Adipocyte (in vitro differentiated cells): ENCODE measurements around the gene RSAD1.
"Not testable (repeated sequence)": the region's sequence is repeated elsewhere in the genome, so short reads cannot be mapped to it uniquely, and the experiment has no call there.

Experiments used
- DNase-seq: peaks from one replicate; pipeline ENCODE4 v3.0.0-alpha.2; 2015; ENCODE audit warnings: low read depth
- H3K27me3 ChIP-seq: replicated peaks from 2 replicates; pipeline ENCODE4 v1.7.0; 2013; ENCODE audit warnings: mild to moderate bottlenecking, low read length, moderate library complexity; ENCODE audit not compliant: control insufficient read depth, insufficient read depth
- H3K36me3 ChIP-seq: 2 replicates; pipeline ENCODE4 v1.7.0; 2013; ENCODE audit warnings: low read length, mild to moderate bottlenecking, moderate library complexity; ENCODE audit not compliant: control insufficient read depth, insufficient read depth, severe bottlenecking
- H3K4me1 ChIP-seq: 2 replicates; pipeline ENCODE4 v1.7.0; 2013; ENCODE audit warnings: mild to moderate bottlenecking, low read length, moderate library complexity; ENCODE audit not compliant: control insufficient read depth, insufficient read depth
- H3K4me3 ChIP-seq: 2 replicates; pipeline ENCODE4 v1.7.0; 2013; ENCODE audit warnings: mild to moderate bottlenecking, low read length, moderate library complexity
- H3K9ac ChIP-seq: 2 replicates; pipeline ENCODE4 v1.7.0; 2013; ENCODE audit warnings: mild to moderate bottlenecking, low read length, moderate library complexity
- H3K9me3 ChIP-seq: 2 replicates; pipeline ENCODE4 v1.7.0; 2013; ENCODE audit warnings: mild to moderate bottlenecking, low read length, moderate library complexity; ENCODE audit not compliant: control insufficient read depth

RSAD1 gene

DNA sequence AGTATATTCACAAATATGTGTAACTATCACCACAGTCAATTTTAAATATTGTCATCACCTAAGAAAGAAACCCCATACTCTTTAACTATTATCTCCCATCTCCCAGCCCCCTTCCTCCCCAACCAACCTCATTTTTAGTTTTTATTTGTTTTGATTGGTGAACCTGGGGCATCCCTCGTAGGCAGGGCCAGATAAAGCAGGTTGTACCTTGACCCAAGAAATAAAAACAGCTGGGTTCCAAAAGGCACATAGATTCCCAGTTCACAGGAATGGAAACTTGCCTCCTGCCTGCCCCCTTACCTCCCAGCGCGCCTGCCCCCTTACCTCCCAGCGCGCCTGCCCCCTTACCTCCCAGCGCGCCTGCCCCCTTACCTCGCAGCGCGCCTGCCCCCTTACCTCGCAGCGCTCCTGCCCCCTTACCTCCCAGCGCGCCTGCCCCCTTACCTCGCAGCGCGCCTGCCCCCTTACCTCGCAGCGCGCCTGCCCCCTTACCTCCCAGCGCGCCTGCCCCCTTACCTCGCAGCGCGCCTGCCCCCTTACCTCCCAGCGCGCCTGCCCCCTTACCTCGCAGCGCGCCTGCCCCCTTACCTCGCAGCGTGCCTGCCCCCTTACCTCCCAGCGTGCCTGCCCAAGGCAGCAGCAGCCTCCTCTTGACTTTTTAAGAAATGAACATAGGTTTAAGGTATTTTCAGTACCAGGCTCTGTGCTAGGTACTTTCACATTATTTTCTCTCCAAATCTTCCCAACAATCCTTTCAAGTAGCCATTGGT is 2.7 kb upstream of the RSAD1 start:
- not testable (repeated sequence) for H3K9ac ChIP-seq, H3K9me3 ChIP-seq, DNase-seq, H3K4me3 ChIP-seq, H3K27me3 ChIP-seq
- Histone ChIP-seq H3K36me3 (peaks cover 44% of the 10 kb centered on the region), H3K4me1 (peaks cover 20% of the 10 kb centered on the region)

GRCh38 chr17:50476545-50477315 is 1.9 kb upstream of the RSAD1 start:
- Histone ChIP-seq H3K9me3 (no peaks in the 10 kb centered on the region), H3K36me3 (peaks cover 36% of the 10 kb centered on the region), H3K4me3 (no peak overlapping the region), H3K9ac (no peak overlapping the region), H3K4me1 (peaks cover 22% of the 10 kb centered on the region), H3K27me3 (no peaks in the 10 kb centered on the region)
- DNase-seq, result no peak

DNA sequence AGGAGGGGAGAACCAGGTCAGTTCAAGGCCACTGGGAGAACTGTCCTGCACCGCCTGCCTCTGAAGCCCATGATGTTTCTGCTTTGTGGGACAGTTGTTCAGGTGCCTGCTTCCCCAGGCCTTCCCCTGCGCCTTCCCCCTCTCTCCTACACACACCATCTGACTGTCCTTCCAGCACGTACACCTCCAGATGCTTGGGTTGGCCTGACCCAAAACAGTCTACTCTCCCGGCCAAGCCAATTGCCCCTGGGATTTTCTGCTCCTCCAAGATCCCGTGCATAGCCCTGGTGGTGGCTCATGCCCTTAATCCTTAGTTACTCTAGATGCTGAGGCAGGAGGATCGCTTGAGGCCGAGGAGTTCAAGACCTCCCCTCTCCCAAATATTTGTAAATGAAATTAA is 684 bp upstream of the RSAD1 start:
- peaks cover 31% of the 10 kb centered on the region for H3K36me3 ChIP-seq
- peak overlapping the region; percentile 90 for H3K4me3 ChIP-seq
- no peak for DNase-seq

GRCh38 chr17:50479522-50480141 is 972 bp downstream of the RSAD1 start:
- no peaks in the 10 kb centered on the region for H3K9me3 ChIP-seq
- peak; percentile 79 for DNase-seq
- peak overlapping the region; percentile 87 for H3K9ac ChIP-seq
- H3K4me3 ChIP-seq, result peak overlapping the region; percentile 90
- peaks cover 48% of the 10 kb centered on the region for H3K4me1 ChIP-seq
- H3K36me3 ChIP-seq, result peaks cover 28% of the 10 kb centered on the region
- no peaks in the 10 kb centered on the region for H3K27me3 ChIP-seq

More for the DNA sequence above, 684 bp upstream of the RSAD1 start:
- H3K4me1 ChIP-seq, result peaks cover 32% of the 10 kb centered on the region
- peak overlapping the region; percentile 87 for H3K9ac ChIP-seq
- no peaks in the 10 kb centered on the region for H3K9me3 ChIP-seq
- H3K27me3 ChIP-seq, result no peaks in the 10 kb centered on the region

DNA sequence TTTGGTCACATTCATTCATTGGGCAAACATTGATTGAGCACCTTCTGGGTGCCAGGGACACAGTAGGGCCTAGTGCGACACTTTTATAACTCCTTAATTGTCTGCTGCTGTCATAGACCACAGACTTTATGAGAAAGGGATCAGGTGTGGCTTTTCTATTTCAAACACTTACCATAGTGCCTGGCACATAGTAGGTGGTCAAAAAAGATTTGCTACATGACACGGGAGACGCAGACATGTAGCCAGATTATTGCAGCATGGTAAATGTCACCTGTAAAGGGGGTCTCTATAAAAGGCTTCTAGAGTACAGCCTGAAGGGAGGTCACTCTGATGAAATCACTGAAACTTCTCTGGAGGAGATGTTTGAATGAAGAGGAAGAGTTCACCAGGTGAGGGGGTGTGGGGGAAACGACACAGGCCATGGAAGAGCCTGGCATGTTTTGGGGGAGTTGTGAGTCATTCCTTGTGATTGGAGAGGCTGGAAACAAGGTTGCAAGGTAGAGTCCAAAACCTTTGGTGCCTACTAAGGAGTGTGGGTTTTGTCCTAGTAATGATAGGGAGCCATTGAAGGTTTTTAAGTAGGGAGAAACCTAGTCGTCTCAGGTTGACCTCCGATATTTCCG is 1.6 kb downstream of the RSAD1 start:
- H3K4me3 ChIP-seq, result no peak overlapping the region
- no peak for DNase-seq

DNA sequence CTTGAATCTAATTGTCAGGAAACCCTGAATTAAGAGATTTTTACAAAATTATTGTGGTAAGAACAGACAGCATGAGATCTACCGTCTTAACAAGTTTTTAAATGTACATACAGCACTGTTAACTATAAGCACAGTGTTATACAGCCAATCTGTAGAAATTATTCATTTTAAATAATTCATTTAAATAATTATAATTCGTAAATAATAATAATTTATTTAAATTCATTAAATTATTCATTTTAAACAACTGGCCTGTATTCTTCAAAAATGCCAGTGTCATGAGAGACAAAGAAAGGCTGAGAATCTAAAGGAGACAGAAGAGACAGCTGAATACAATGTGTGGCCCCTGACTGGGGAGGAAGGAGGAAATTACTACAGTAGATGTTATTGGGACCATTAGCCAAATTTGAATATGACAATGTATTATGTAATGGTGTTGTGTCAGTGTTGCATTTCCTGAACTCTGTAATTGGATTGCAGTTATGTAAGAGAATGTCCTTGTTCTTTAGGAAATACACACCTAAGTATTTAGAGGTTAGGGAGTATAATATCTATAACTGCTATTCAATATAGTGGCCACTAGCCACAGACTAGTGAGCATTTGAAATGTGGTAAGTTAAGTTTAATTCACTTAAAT is 2.3 kb downstream of the RSAD1 start:
- Histone ChIP-seq H3K4me1 (peaks cover 52% of the 10 kb centered on the region), H3K9ac (no peak overlapping the region), H3K36me3 (peaks cover 31% of the 10 kb centered on the region), H3K4me3 (no peak overlapping the region), H3K27me3 (no peaks in the 10 kb centered on the region), H3K9me3 (no peaks in the 10 kb centered on the region)
- no peak for DNase-seq

More for the DNA sequence above, 1.6 kb downstream of the RSAD1 start:
- peak overlapping the region; percentile 18 for H3K9ac ChIP-seq
- peaks cover 28% of the 10 kb centered on the region for H3K36me3 ChIP-seq
- H3K9me3 ChIP-seq, result no peaks in the 10 kb centered on the region
- H3K27me3 ChIP-seq, result no peaks in the 10 kb centered on the region
- peaks cover 52% of the 10 kb centered on the region for H3K4me1 ChIP-seq

DNA sequence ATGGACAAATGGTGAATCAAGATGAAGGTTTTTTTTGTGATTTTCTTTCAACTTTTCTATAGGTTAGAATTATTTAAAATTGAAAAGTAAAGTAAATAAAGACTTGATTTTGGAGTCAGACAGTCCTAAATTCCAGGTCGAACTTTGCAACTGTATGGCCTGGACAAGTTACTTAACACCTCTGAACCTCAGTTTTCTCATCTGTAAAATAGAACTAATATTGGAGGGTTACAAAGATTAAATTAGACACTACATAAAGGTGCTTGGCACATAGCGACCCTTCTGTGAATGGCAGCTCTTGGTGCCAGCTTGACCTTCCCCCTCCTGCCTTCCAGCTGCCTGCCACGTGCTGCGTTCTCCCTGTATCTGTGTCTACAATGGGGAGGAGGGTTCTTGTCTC is 3.0 kb downstream of the RSAD1 start:
- Histone ChIP-seq H3K9ac (peak overlapping the region; percentile 36), H3K9me3 (no peaks in the 10 kb centered on the region), H3K4me1 (peaks cover 52% of the 10 kb centered on the region), H3K27me3 (no peaks in the 10 kb centered on the region), H3K36me3 (peaks cover 35% of the 10 kb centered on the region), H3K4me3 (no peak overlapping the region)
- no peak for DNase-seq

DNA sequence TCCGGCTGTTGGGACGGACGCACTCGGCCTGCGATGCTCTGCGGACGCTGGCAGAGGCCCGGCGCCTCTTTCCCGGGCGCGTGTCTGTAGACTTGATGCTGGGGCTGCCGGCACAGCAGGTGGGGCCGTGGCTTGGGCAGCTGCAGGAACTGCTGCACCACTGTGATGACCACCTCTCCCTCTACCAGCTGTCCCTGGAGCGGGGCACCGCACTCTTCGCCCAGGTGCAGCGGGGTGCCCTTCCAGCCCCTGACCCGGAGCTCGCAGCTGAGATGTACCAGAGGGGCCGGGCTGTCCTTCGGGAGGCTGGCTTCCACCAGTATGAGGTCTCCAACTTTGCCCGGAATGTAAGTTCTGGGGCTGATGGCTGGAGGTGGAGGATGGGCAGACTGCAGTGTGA is 3.5 kb downstream of the RSAD1 start:
- no peak overlapping the region for H3K4me3 ChIP-seq
- H3K9me3 ChIP-seq, result no peaks in the 10 kb centered on the region
- DNase-seq, result no peak
- H3K4me1 ChIP-seq, result peaks cover 52% of the 10 kb centered on the region
- H3K27me3 ChIP-seq, result no peaks in the 10 kb centered on the region
- H3K9ac ChIP-seq, result peak overlapping the region; percentile 36
- peaks cover 39% of the 10 kb centered on the region for H3K36me3 ChIP-seq

GRCh38 chr17:50482516-50482915 is 3.9 kb downstream of the RSAD1 start:
- Histone ChIP-seq H3K9me3 (no peaks in the 10 kb centered on the region), H3K36me3 (peaks cover 43% of the 10 kb centered on the region), H3K4me1 (peaks cover 50% of the 10 kb centered on the region), H3K9ac (peak overlapping the region; percentile 57), H3K4me3 (peak overlapping the region; percentile 35), H3K27me3 (no peaks in the 10 kb centered on the region)
- peak; percentile 97 for DNase-seq

GRCh38 chr17:50483266-50483665 is 4.6 kb downstream of the RSAD1 start:
- Histone ChIP-seq H3K4me1 (peaks cover 42% of the 10 kb centered on the region), H3K36me3 (peaks cover 44% of the 10 kb centered on the region)

More at GRCh38 chr17:50483266-50483665, 4.6 kb downstream of the RSAD1 start:
- no peak for DNase-seq
- Histone ChIP-seq H3K9ac (peak overlapping the region; percentile 57), H3K4me3 (no peak overlapping the region), H3K9me3 (no peaks in the 10 kb centered on the region), H3K27me3 (no peaks in the 10 kb centered on the region)
